Superior temporal gyrus (tissue), 1 donor: ENCODE measurements around the gene EAF1.
"Not testable (repeated sequence)": the region's sequence is repeated elsewhere in the genome, so short reads cannot be mapped to it uniquely, and the experiment has no call there.

Source experiments
- DNase-seq: peaks from one replicate; pipeline ENCODE4 v3.0.0-alpha.2; 2016; ENCODE audit errors: extremely low spot score

The EAF1 gene

DNA sequence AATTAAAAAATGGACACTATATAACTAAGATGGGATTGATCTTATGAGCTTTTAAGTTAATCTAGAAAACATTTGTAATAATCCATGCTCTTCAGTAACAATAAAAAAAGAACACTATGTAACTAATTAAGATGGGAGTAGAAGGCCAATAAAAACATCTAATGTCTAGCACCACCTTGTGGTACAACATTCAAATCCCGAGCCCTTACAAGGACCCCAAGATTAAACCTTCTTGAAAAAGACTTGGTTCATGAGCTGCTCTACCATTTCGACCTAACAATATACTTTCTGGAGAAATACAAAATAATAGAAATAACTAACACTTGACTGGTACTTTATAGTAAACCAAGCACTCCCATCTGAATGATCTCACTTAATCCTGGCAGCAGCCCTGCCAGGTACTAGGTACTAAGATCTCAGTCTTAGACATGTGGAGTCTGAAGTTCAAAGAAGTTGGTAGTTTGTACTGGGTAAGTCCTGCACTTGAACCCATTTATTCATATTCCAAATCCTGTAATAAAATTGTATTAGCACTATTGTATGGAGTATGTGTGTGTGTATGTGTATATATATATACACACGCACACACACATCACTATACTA is 21.8 kb upstream of the EAF1 start:
- DNase-seq, result peak; percentile 81

DNA sequence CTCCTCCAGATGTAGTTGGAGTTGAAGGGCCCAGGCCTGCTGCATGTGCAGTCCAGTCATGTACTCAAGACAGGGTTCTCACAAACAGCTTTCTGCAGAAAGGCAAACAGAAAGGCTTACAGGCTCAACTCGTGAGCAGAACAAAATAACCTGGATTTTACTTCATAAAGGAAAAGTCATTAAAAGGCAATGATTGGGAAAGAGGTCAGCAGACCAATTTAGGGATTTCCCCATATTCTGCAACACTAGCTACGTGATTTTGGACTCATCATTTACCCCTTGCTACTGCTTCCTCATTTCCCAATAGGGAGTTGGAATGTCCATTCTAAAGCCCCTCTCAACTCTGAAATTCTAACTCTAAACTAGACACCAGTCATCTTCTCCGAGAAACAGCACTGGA is 18.2 kb upstream of the EAF1 start:
- DNase-seq, result no peak

DNA sequence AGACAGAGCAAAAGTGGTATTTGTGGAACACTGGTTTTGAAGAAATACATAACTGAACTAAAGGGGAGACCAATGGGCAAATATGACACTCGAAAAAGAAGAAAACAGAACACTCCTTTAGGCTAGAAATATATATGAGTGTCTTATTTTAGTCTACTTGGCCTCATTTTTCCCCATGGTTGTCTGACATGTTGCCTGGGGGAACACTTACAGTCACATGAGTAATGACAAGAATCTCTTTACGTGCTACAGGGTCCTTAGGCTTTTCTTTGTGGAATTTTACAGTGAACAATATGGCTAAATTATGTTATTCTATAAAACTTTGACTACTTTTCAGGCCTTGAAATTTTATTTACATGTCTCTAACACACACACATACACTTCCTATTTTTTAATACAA is 17.6 kb upstream of the EAF1 start:
- DNase-seq, result no peak

DNA sequence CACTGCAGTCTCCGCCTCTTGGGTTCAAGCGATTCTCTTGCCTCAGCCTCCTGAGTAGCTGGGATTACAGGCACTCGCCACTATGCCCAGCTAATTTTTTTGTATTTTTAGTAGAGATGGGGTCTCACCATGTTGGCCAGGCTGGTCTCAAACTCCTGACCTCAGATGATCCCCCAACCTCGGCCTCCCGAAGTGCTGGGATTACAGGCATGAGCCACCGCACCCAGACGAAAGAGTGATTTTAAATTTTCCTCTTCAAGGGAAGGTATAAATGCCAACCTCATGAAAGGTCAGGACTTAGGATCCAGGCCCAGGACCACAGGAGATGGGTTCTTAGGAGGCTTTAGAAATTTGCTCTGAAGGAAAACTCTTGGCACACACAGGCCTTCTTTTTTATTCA is 16.4 kb upstream of the EAF1 start:
- DNase-seq, result not testable (repeated sequence)

DNA sequence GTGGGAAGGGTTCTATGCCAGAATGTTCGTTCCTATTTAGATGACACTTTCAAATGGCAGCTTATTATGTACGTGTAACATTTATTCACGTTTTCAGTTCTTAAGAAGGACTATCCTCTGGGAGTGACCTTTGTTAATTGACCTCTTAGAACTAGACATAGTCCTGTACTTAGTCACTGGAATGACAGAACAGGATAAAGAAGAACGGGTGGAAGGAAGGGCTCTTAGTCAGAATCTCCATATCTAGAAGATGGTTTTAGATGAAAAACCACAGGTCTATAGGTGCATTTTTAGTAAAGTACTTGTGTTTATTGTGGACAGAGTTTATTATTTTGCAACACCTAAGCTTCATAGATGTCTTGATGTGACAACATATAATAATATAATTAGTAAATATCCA is 6.5 kb upstream of the EAF1 start:
- DNase-seq, result no peak

DNA sequence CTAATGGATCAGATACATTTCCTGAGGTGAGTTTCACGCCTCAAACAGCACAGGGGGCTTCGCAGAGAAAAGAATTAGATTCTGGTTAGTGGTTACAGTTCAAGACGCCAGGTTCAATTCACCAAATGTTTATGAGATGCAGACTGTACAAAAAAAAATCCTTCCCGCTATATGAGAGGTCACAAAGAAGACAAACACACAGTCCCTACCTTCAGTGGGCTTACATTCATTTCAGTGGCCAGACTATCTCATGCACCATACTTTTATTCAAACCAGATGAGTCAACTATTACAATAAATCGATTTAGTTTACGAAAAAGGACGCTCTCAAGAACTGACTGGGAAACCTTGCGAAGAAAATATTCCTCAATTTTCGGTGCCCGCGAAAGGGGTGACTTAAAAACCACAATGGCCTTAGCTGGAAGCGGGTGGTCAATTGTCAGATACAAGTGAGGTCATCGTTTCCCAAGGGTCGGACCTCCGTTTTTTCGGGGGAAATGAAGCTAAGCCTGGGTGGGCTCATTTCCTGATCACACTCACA is 749 bp upstream of the EAF1 start:
- DNase-seq, result no peak

DNA sequence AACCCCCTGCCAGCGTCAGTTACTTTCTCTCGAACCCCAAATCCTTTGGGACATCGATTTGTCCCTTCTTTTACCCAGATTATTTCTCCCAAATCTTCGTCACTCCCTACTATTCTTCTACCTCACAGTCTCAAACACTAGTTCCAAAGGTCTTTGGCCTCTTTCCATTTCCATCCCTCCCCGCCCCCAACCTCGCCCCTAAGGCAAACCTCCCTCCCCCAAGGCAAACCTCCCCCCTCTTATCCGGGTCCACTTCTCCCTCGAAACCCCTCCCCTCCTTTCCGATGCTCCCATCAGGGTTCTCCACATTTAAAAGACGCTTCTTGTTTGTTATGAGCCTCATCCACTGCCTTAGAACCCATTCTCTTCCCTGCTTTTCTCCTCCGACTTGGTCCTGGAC is 583 bp downstream of the EAF1 start:
- no peak for DNase-seq

DNA sequence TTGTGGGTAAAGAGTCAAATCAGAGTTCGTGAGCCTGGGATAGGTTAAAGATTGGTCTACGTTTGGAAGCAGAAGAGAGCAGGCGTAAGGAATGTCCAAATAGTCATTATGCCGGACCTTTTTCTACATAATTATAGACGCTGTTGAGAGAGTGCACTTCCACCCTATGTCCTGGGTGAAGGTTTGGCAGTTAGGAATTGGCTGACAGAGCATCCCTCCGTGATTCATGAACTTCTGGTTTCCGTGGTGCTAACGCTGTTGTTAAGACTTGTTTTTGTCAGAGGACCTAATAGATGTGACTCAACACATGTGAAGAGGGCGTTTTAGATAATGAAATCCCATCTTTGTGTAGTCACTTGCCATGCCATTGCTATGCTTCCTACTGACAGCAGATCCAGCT is 1.1 kb downstream of the EAF1 start:
- no peak for DNase-seq

DNA sequence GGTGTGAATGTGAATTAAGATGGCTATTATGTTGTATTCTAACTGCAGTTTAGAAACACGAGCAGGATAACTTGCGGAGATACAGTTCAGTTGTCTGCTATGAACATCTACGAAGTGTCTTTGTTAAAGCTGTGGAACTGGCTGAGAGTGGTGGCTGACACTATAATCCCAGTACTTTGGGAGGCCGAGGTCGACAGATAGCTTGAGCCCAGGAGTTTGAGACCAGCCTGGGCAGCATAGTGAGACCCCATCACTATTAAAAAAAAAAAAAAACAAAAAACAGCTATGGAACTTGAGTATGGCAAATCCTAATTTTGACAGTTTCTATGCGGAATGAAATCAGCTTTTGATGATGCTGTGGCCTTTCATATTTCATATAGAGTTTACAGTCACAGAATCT is 1.7 kb downstream of the EAF1 start:
- DNase-seq, result no peak

DNA sequence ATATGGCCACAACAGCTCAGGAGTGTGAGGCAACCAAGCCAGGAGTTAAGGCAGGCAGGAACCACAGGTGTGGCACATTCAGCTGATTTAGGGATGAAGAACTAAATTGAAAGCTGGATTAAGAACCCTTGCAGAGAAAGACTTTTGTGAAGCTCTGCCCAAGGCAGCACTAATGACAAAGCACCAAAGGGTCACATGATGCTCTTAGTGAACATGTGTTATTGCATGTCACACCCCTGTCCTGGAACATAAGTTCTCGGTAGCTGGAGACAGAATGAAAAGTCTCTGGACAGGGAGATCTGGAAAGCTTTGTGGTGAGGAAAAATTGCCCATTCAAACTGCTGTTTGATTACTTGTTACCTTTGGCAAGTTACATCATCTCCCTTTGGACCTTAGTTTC is 3.2 kb downstream of the EAF1 start:
- no peak for DNase-seq

DNA sequence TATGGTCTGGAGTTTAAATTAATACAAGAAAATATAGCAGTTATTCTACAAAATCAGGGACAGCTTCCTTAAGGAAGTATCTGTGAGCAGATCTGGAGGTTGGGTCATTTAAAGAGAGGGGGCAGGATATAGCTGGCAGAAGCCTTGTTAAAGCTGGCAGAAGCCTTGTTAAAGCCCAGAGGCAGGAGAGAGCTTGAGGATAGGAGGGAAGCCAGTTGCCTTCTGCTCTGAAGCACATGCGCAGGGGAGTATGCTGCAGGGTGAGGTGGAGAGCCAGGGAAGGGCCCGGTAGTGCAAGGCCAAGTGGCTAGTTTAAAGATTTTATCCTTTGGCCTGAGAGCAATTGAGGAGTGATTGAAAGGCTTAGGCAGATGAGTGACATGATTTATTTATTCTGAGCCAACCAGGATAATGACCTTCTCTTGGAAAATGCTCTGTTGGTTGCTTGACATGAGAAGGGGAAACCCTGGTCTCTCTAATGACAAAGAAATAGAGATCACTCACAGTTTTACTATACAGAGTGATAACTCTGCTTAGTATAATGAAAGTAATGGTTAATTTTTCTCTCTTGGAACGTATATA is 3.9 kb downstream of the EAF1 start:
- no peak for DNase-seq

DNA sequence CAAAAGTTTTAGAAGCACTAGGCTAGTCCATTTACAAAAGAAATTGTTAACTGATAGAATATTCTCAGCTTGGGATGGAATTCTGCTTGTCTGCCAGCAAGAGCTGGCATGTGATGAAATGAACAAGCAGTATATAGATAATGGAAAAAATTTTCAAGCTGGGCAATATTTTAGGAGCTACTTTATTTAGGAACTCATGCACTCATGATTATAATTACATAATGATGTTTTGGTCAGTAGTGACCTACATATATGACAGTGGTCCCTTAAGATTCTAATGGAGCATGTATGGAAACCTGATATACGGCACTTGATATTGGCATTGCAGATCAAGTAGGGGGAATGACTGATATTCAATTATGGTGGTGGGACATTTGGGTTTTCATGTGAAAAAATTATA is 6.1 kb downstream of the EAF1 start:
- DNase-seq, result no peak

DNA sequence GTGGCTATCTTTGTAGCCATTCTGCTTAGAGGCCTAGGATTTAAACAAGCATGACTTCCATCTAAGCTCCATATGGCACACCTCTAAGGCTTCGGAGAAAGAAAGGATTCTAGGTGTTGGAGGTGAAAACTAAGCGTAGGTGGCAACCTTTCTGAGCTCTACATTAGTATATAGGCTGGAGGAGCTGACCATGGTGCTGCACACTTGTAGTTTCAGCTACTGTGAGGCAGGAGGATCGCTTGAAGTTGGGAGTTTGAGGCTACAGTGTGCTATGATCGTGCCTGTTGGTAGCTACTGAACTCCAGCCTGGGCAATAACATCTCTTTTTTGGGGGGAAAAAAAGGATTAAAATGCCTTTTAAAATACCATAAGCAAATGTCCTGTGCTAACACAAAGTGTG is 7.4 kb downstream of the EAF1 start:
- no peak for DNase-seq

DNA sequence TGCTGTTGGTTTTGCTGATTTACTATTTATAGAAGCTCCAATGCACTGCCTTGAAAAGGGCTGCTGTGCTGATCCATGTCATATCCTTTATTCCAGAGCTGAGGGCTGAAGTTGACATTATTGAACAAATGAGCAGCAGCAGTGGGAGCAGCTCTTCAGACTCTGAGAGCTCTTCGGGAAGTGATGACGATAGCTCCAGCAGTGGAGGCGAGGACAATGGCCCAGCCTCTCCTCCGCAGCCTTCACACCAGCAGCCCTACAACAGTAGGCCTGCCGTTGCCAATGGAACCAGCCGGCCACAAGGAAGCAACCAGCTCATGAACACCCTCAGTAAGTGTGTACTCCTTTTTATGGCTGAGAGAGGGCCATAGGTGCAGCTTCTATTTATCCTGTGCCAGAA is 8.8 kb downstream of the EAF1 start:
- DNase-seq, result peak; percentile 32

DNA sequence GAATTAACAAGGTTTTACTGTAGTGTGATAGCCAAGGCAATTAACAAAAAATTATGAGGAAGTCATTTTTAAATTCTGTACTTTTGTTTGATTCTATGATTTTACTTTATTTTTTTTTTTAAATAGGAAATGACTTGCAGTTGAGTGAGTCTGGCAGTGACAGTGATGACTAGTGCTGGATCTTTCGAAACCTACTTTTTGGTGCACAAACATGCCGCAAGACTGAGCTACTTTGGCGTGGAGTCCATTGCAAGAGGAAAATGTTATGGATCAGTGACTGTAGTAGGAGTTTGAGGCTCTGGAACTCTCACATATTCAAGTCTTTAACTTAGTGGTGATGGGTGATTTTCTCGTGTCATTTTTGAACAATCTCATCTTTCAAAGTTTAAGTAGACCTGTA is 11.6 kb downstream of the EAF1 start:
- DNase-seq, result no peak

DNA sequence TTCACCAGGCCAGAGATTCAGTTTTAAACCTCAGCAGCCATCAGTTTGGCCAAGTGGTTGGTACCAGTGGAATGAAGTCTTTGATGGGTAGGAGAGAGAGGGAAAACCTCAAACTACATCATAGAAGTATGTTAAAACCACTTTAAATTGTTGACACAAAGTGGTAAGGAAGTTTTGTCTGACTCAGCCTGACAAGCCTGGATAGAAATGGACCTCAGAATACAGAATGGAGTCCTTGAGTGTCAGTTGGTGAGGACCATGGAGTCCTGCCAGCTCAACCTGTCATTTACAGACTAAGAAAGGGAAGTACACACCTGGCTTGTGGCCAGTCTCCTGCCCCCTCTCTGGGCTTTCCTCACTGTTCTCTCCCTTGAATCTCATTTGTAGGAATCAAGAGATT is 12.1 kb downstream of the EAF1 start:
- no peak for DNase-seq

DNA sequence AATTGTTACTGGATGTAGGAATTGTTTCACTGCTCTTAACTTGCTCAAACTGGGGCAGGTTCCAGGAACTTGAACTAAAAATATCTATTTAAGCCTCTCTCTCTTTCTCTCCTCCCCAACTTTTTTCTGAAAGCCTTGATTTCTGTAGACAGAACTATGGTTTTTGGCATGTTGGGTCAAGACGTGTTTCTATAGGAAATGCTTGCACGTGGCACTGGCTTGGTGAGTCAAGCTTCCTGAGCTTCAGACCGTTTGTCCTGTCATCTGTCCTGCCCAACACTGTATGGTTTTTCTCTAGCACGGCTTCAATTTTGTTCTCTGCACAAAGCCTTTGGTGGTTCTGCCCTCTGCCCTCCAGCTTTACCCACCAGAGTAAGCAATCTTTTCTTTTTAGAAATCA is 13.5 kb downstream of the EAF1 start:
- peak; percentile 27 for DNase-seq

DNA sequence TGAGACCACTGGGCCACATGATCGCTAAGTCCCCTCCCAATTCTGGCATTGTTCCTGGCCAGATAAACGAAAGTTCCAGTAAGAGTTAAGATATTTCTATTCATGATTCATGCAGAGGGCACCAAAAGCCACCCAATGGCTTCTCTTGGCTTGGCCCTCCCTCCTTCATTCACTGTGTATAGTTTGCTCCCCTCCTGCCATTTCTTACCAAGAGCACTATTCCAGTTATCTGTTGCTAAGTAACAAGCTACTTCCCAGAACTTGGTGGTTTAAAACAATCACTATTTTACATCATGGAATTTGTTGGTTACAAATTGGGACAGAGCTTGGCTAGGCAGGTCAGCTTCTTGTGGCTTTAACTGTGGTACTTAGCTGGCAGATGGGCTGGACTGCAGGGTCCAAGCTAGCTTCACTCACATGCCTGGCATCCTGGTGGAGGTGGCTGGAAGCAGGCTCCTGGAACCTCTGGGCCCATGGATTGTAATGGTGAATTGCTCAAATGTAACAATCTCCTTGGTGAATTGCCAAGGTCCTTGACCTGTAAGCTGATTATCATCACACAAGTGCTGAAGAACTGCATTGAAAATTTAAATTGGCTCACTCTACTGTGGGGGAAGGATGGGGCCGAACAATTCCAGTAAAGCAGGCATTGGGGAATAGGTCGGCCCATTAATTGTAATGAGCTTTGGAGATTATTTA is 16.6 kb downstream of the EAF1 start:
- DNase-seq, result no peak

DNA sequence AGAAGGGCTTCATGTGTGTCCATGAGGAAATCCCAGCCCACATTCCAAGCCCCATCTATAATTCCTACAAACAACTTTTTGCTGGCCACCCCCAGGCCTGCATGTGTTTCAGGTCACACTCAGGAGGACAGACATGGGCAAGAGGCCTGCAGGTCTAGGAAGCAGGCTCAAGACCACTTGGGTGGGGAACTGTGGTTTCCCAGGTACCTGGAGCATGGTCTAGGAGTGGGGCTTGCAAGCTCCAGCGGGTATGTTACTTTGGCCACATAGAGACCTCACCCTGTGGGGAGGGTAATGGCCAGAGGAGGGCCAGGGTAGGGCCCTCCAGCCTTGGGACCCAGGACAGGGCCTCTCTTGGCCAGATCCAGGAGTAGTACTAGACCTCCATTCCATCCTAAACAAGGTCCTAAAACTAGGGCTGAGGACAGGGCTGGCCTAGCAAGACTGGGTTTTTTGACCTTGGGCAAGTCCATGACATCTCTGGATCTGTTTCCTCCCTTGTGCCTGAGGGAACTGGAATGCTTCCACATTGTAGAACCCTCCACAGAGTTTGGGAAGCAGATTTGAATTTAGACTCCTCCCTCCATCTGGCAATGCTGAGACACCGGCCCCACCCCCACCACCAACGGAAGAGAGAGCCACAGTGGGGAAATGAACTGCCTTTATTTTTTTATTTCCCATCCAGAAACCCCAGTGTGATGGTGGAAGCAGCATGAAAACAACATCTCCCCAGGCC is 22.3 kb downstream of the EAF1 start:
- no peak for DNase-seq

DNA sequence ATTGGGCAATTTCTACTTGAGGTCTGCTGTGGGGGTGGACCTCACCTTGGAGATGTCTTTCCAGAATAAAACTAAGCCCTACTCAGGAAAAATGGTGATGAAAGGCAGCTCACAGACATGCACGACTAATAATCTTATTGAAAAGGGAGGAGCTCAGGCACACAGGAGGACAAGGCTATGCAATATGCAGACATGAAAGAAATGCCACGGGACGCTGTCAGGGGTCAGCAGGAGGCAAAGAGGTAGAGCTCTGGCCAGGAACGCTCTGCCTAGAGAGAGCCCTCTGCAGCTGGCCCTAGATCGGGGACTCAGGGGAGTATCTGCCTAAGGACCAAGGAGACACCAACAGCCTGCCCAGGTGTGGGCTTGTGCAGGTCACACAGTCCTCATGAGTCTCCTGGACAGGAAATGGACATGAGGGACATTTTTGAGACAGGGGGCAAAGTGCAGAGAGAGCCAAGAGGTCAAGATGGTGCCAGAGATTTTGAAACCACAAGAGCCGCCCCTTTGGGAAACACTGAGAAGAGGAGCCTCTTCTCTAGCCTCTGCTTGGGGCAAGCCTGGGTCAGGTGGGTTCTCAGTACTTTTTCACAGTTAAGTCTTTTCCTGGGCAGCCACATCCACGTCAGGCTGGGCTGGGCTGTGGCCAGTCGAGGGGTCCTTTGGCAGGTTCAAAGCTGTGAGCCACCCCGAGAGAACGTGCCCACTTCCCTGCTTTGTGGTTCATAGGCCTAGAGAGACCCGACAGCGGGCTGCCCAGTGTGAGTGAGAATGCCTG is 23.2 kb downstream of the EAF1 start:
- DNase-seq, result no peak

DNA sequence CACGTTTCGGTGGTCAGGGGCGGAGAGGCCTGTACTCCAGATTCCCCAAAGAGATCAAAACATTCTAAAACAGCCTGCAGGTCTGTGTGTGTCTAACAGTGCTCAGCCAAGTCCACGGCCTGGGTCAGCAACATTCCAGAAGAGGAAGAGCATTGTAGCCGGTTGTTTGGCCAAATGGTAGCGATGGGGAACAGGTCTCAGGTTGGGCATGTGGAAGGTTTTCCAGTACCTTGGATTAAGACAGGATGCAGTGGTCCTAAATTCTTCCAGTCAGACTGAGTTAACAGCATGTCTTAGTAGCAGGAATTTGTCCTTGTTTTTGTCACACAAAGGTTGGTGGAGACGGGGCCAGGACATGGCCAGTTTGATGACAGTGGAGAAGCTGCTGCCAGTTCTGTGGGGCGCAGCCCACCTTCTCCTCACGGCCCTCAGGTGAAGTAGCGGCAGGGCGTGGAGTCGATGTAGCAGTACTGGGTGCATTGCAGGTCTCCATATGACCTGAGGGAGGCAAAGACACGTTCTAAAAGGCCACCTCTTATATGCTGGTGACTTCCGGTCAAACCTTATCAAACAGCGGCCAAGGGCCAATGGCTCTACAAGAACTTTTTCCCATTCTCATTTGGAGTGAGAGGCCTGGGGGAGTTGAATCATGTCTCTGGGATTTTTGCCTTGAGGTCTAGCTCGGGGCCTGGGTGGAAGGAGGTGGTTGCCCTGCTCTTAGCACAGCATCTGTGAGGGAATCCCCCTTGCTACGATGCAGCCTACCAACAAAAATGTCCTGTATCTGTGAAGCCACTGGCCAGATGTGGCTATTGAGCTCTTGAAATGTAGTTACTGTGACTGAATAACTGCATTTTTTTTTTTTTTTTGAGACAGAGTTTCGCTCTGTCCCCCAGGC is 24.1 kb downstream of the EAF1 start:
- DNase-seq, result no peak
